OCI-LY3 (cell line): Measurements from ENCODE around the gene LRFN4.

ENCODE experiments used
- EZH2phosphoT487 ChIP-seq: fragments of 200-600 bp; shearing (Covaris generic); IDR thresholded peaks from 2 replicates; pipeline ENCODE4 v1.6.1; 2018; ENCODE audit warnings: antibody characterized with exemption, mixed run types, low read depth
- TF ChIP-seq, protein P1 (sequence below): fragments of 200-600, 300-600 bp; sonication (generic); IDR thresholded peaks from 2 replicates; pipeline ENCODE4 v1.5.1; 2014; ENCODE audit warnings: antibody characterized with exemption, low read length, low read depth

DNA sequence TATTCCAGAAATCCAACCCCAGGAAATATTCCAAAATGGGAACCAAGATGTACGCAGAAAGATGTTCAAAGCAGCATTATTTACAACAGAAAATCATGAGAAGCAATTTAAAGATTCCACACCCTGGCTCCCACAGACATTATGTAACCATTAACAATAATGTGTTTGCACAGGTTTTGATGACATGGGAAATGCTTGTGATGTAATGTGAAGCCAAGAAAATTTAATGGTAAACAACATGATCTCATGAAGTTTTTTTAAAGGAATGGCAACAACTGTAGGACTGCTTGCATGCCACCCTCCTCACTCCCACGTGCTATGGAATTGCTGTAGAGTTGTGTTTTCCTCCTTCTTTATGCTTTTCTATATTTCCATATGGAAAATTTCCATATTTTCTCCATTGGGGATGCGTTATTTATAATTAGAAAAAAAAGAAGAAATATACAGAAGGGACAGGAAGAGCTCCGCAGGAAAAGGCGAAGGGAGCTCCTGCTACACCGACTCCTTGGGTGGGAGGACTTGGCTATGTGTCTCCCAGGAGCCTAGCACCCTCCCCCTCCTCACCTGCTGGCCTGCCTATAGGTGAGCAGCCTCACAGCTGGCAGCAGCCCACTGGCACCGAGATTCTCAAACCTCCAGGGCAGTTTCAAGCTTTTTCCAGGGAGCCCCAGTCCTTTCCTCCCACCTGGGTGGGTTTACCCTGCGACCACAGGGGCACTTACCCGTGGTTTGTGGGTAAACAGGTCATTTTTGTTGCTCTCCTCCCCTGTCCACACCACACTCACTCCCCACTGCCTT, 20.9 kb downstream of the LRFN4 start:
- TF ChIP-seq, protein P1, sequence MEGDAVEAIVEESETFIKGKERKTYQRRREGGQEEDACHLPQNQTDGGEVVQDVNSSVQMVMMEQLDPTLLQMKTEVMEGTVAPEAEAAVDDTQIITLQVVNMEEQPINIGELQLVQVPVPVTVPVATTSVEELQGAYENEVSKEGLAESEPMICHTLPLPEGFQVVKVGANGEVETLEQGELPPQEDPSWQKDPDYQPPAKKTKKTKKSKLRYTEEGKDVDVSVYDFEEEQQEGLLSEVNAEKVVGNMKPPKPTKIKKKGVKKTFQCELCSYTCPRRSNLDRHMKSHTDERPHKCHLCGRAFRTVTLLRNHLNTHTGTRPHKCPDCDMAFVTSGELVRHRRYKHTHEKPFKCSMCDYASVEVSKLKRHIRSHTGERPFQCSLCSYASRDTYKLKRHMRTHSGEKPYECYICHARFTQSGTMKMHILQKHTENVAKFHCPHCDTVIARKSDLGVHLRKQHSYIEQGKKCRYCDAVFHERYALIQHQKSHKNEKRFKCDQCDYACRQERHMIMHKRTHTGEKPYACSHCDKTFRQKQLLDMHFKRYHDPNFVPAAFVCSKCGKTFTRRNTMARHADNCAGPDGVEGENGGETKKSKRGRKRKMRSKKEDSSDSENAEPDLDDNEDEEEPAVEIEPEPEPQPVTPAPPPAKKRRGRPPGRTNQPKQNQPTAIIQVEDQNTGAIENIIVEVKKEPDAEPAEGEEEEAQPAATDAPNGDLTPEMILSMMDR, result no peak
- no peak for TF ChIP-seq EZH2phosphoT487
